HCT116 (cell line): ENCODE data around the gene GAL3ST2.
"Not testable (repeated sequence)": the region's sequence is repeated elsewhere in the genome, so short reads cannot be mapped to it uniquely, and the experiment has no call there.

Experiments used
- CEBPB ChIP-seq: IDR thresholded peaks from 2 replicates; pipeline ENCODE4 v1.6.1; 2012; ENCODE audit warnings: low read depth
- EGR1 ChIP-seq: IDR thresholded peaks from 2 replicates; pipeline ENCODE4 v1.6.1; 2012; ENCODE audit warnings: low read depth
- EZH2 ChIP-seq: fragments of 200-600 bp; sonication (generic); IDR thresholded peaks from 2 replicates; pipeline ENCODE4 v1.6.1; 2017; ENCODE audit warnings: antibody characterized with exemption, mixed run types
- EZH2phosphoT487 ChIP-seq: fragments of 200-600 bp; IDR thresholded peaks from 2 replicates; pipeline ENCODE4 v1.6.1; 2018; ENCODE audit warnings: antibody characterized with exemption, borderline replicate concordance
- POLR2A ChIP-seq: IDR thresholded peaks from 2 replicates; pipeline ENCODE4 v1.7.0; 2011; ENCODE audit warnings: borderline replicate concordance; ENCODE audit not compliant: insufficient read depth, insufficient read length; ENCODE audit errors: extremely low read depth
- SIN3A ChIP-seq: IDR thresholded peaks from 2 replicates; pipeline ENCODE4 v1.6.1; 2012; ENCODE audit warnings: low read depth
- YY1 ChIP-seq: IDR thresholded peaks from 2 replicates; pipeline ENCODE4 v1.6.1; 2011; ENCODE audit warnings: low read length, low read depth, moderate library complexity, mild to moderate bottlenecking; ENCODE audit not compliant: insufficient replicate concordance; ENCODE audit errors: extremely low read depth
- TF ChIP-seq, protein P1 (sequence below), 3 experiments: fragments of 200-600 bp in 1 of 3; sonication (generic) in 1 of 3; IDR thresholded peaks in 2 of 3; conservative IDR thresholded peaks in 1 of 3; 2 replicates each; pipeline ENCODE4 v1.5.1; 2012 to 2017; ENCODE audit warnings: low read depth in 2 of 3, low read length in 2 of 3, antibody characterized with exemption in 1 of 3, borderline replicate concordance in 1 of 3, control low read depth in 1 of 3, mild to moderate bottlenecking in 1 of 3, mixed read lengths in 1 of 3, mixed run types in 1 of 3, moderate library complexity in 1 of 3; ENCODE audit not compliant: insufficient read depth in 1 of 3
- TF ChIP-seq, protein P2 (sequence below): IDR thresholded peaks from 2 replicates; pipeline ENCODE4 v1.6.1; 2012

- not testable (repeated sequence) for TF ChIP-seq YY1, EZH2, CEBPB, POLR2A, EZH2phosphoT487, EGR1, SIN3A
- TF ChIP-seq, protein P1, sequence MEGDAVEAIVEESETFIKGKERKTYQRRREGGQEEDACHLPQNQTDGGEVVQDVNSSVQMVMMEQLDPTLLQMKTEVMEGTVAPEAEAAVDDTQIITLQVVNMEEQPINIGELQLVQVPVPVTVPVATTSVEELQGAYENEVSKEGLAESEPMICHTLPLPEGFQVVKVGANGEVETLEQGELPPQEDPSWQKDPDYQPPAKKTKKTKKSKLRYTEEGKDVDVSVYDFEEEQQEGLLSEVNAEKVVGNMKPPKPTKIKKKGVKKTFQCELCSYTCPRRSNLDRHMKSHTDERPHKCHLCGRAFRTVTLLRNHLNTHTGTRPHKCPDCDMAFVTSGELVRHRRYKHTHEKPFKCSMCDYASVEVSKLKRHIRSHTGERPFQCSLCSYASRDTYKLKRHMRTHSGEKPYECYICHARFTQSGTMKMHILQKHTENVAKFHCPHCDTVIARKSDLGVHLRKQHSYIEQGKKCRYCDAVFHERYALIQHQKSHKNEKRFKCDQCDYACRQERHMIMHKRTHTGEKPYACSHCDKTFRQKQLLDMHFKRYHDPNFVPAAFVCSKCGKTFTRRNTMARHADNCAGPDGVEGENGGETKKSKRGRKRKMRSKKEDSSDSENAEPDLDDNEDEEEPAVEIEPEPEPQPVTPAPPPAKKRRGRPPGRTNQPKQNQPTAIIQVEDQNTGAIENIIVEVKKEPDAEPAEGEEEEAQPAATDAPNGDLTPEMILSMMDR (IDR thresholded peaks at IDR 0.05 in 2 of 3, conservative IDR thresholded peaks at IDR 0.05 in 1 of 3; ENCODE audit: borderline replicate concordance in 1 of 3, insufficient read depth in 1 of 3, low read depth in 2 of 3, low read length in 2 of 3) = not testable (repeated sequence)
- TF ChIP-seq, protein P2, sequence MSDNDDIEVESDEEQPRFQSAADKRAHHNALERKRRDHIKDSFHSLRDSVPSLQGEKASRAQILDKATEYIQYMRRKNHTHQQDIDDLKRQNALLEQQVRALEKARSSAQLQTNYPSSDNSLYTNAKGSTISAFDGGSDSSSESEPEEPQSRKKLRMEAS = not testable (repeated sequence)
Measured at GRCh38 chr2:241759893-241760292, 16.7 kb upstream of the GAL3ST2 start.
